Hepatocyte (in vitro differentiated cells): ENCODE data around the gene MEGF11. TPM values are rescaled to one million over a fixed set of nuclear protein-coding genes. Genes with fewer than 3 reads are reported as not detected.

ENCODE experiments used
- DNase-seq: peaks from one replicate; pipeline ENCODE4 v3.0.0-alpha.2; 2016; ENCODE audit warnings: low spot score
- H2AFZ ChIP-seq: fragments of 200-600 bp; sonication (generic); 2 replicates; pipeline ENCODE4 v1.6.0; 2016; ENCODE audit warnings: antibody characterized with exemption, mild to moderate bottlenecking
- H3K27ac ChIP-seq: fragments of 200-600 bp; sonication (generic); 2 replicates; pipeline ENCODE4 v1.5.1; 2016; ENCODE audit warnings: mild to moderate bottlenecking
- H3K27me3 ChIP-seq: fragments of 200-600 bp; sonication (generic); 2 replicates; pipeline ENCODE4 v1.6.1; 2016
- H3K36me3 ChIP-seq: fragments of 200-600 bp; sonication (generic); replicated peaks from 2 replicates; pipeline ENCODE4 v1.5.1; 2016; ENCODE audit warnings: low read depth; ENCODE audit not compliant: insufficient read depth
- H3K4me1 ChIP-seq: fragments of 200-600 bp; sonication (generic); 2 replicates; pipeline ENCODE4 v1.5.1; 2016; ENCODE audit warnings: mild to moderate bottlenecking, moderate library complexity; ENCODE audit not compliant: insufficient read depth
- H3K4me2 ChIP-seq: fragments of 200-600 bp; sonication (generic); 2 replicates; pipeline ENCODE4 v1.6.0; 2016
- H3K4me3 ChIP-seq: fragments of 200-600 bp; sonication (generic); 2 replicates; pipeline ENCODE4 v1.5.1; 2016; ENCODE audit warnings: mild to moderate bottlenecking
- H3K79me2 ChIP-seq: fragments of 200-600 bp; sonication (generic); 2 replicates; pipeline ENCODE4 v1.6.0; 2017; ENCODE audit warnings: mild to moderate bottlenecking
- H3K9me2 ChIP-seq: fragments of 200-600 bp; sonication (generic); replicated peaks from 2 replicates; pipeline ENCODE4 v1.6.0; 2017; ENCODE audit warnings: mild to moderate bottlenecking; ENCODE audit not compliant: insufficient read depth
- H3K9me3 ChIP-seq: fragments of 200-600 bp; sonication (generic); 2 replicates; pipeline ENCODE4 v1.5.1; 2016; ENCODE audit warnings: low read depth, mild to moderate bottlenecking
- H4K20me1 ChIP-seq: fragments of 200-600 bp; sonication (generic); 2 replicates; pipeline ENCODE4 v1.6.0; 2016; ENCODE audit warnings: mild to moderate bottlenecking; ENCODE audit not compliant: insufficient read depth, poor library complexity, severe bottlenecking
- CTCF ChIP-seq: fragments of 200-600 bp; sonication (generic); IDR thresholded peaks from 2 replicates; pipeline ENCODE4 v1.5.1; 2016; ENCODE audit warnings: antibody characterized with exemption, mild to moderate bottlenecking; ENCODE audit not compliant: poor library complexity
- EZH2 ChIP-seq: fragments of 200-600 bp; sonication (generic); IDR thresholded peaks from 2 replicates; pipeline ENCODE4 v1.6.1; 2016; ENCODE audit warnings: antibody characterized with exemption, mild to moderate bottlenecking, borderline replicate concordance
- EZH2phosphoT487 ChIP-seq: fragments of 200-600 bp; sonication (generic); IDR thresholded peaks from one replicate; pipeline ENCODE4 v1.6.1; 2018; ENCODE audit warnings: antibody characterized with exemption, mild to moderate bottlenecking, low read depth, moderate library complexity; ENCODE audit not compliant: unreplicated experiment, severe bottlenecking
- WGBS: methylation state at CpG from one replicate; pipeline ENCODE4 v1.1.6; 2016; ENCODE audit warnings: low lambda C conversion rate; ENCODE audit errors: missing lambda C conversion rate; 5-methylcytosine and 5-hydroxymethylcytosine counted together
- polyA plus RNA-seq: library from polyadenylated mRNA; unstranded; fragments of >200 nt; fragmentation: Nextera tagmentation; extraction: Ambion mirVana; gene quantifications from 2 replicates; pipeline ENCODE4 v1.2.1, GENCODE V29; 2016
- total RNA-seq: library from RNA; depleted of rRNA; stranded (reverse); fragments of >200 nt; gene quantifications from 2 replicates; pipeline ENCODE4 v1.2.3, GENCODE V29; 2014

The MEGF11 gene
- total and polyA plus RNA-seq, 2 experiments from 2014 or later: 0.07 to 0.25 TPM

GRCh38 chr15:66018488-66018797 lies 235.1 kb downstream of the MEGF11 start:
- no peak for DNase-seq
- WGBS: 86% methylated on average over 8 of the region's 8 CpGs
- no peak for TF ChIP-seq EZH2
- no peak for TF ChIP-seq CTCF
- TF ChIP-seq EZH2phosphoT487: no peak
- Histone ChIP-seq H3K4me2 (no peak overlapping the region), H3K27ac (no peak overlapping the region), H3K4me3 (no peak overlapping the region), H3K4me1 (no peaks in the 10 kb centered on the region), H3K79me2 (no peaks in the 10 kb centered on the region), H3K36me3 (no peaks in the 10 kb centered on the region), H3K9me3 (no peaks in the 10 kb centered on the region), H4K20me1 (no peaks in the 10 kb centered on the region), H2AFZ (no peak overlapping the region), H3K27me3 (peaks cover 6% of the 10 kb centered on the region), H3K9me2 (no peaks in the 10 kb centered on the region)

DNA sequence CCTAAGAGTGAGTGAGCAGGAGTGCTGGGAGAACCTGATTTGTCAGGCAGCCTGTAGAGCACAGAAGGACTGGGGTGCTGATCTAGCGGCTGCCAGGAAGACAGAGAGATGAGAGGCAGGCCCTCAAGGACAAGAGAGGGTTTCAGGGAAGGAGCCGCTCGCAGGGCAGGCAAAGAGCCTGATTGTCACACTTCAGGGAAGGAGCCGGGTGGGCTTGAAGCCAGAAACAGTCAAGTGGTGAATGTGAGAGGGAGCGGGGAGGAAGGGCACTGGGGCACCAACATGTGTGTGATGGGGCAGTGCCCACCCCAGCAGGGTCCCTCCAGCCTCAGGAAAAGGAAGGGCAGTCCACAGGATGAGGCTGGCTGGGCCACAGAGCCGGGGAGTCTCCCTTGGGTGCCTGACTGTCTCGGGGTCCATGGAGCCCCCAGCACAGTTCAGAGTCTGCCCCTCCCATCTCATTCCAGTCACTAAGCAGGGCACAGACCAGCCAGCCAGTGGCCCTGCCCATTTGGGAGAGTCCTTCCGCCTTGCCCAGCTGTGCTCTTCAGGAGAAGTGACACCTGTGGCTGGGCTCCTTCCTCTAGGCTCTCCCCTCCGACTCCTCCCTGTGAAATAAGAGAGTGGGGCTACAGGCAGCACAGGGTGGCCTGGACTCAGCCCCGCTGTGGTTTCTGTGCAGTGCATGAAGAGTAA lies 235.6 kb downstream of the MEGF11 start:
- no peak overlapping the region for H3K27ac ChIP-seq
- no peaks in the 10 kb centered on the region for H3K9me2 ChIP-seq
- TF ChIP-seq EZH2: no peak
- WGBS: 86% methylated on average over 9 of the region's 10 CpGs
- H4K20me1 ChIP-seq: no peaks in the 10 kb centered on the region
- no peak overlapping the region for H3K4me2 ChIP-seq
- H3K79me2 ChIP-seq: no peaks in the 10 kb centered on the region
- no peak overlapping the region for H2AFZ ChIP-seq
- H3K4me1 ChIP-seq: no peaks in the 10 kb centered on the region
- peaks cover 6% of the 10 kb centered on the region for H3K27me3 ChIP-seq
- H3K9me3 ChIP-seq: no peaks in the 10 kb centered on the region
- H3K36me3 ChIP-seq: no peaks in the 10 kb centered on the region
- no peak overlapping the region for H3K4me3 ChIP-seq
- no peak for DNase-seq

DNA sequence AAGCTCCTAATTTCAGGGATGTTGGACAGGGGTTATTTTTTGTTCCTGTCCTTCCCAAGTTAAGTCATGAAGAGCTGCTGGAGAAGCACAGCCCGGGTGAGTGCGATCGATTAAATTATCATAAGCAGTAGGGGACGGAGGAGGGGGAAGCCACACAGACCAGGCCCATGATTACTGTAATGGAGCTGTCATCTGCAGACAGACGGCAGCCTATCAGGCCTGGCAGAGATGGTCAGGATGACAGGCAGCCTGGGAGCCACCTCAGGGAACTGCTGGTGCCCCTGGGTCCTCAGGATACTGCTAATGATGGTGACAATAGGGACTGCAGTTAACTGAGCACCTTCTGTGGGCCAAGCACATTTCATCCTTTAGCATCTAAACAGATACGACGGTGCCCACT lies 236.6 kb downstream of the MEGF11 start:
- no peak for DNase-seq
- Histone ChIP-seq H3K9me2 (no peaks in the 10 kb centered on the region), H3K79me2 (no peaks in the 10 kb centered on the region), H3K27ac (no peak overlapping the region), H3K27me3 (peaks cover 6% of the 10 kb centered on the region), H3K4me1 (no peaks in the 10 kb centered on the region), H3K36me3 (no peaks in the 10 kb centered on the region), H3K9me3 (no peaks in the 10 kb centered on the region), H4K20me1 (no peaks in the 10 kb centered on the region), H3K4me2 (no peak overlapping the region), H3K4me3 (no peak overlapping the region), H2AFZ (no peak overlapping the region)
- 79% methylated on average over 7 of the region's 7 CpGs for WGBS
- TF ChIP-seq EZH2phosphoT487: no peak
- TF ChIP-seq EZH2: no peak
- no peak for TF ChIP-seq CTCF

- no peak for DNase-seq
- no peaks in the 10 kb centered on the region for H3K9me3 ChIP-seq
- no peaks in the 10 kb centered on the region for H3K36me3 ChIP-seq
- H3K79me2 ChIP-seq: no peaks in the 10 kb centered on the region
- no peak overlapping the region for H3K27ac ChIP-seq
- H3K4me3 ChIP-seq: no peak overlapping the region
- 71% methylated on average over 5 of the region's 5 CpGs for WGBS
- H2AFZ ChIP-seq: no peak overlapping the region
- peaks cover 6% of the 10 kb centered on the region for H3K27me3 ChIP-seq
- H4K20me1 ChIP-seq: no peaks in the 10 kb centered on the region
- TF ChIP-seq EZH2 (no peak), EZH2phosphoT487 (no peak), CTCF (no peak)
- H3K4me1 ChIP-seq: no peaks in the 10 kb centered on the region
- no peak overlapping the region for H3K4me2 ChIP-seq
- H3K9me2 ChIP-seq: no peaks in the 10 kb centered on the region
Observed at GRCh38 chr15:66016199-66016598, 237.4 kb downstream of the MEGF11 start.
